Karpas-422 (cell line): Measurements from ENCODE around the gene MTA3. TPM values are rescaled to one million over a fixed set of nuclear protein-coding genes. Genes with fewer than 3 reads are reported as not detected.
A peak's percentile ranks its signal among the peaks of the same experiment; 100 is the strongest.

ENCODE experiments used
- DNase-seq: peaks from one replicate; pipeline ENCODE4 v3.0.0-alpha.2; 2015
- H2AFZ ChIP-seq: fragments of 200-600 bp; sonication (generic); 2 replicates; pipeline ENCODE4 v1.6.1; 2014; ENCODE audit warnings: antibody characterized with exemption, low read length, mixed read lengths
- H3K27ac ChIP-seq: fragments of 200-600 bp; sonication (generic); 2 replicates; pipeline ENCODE4 v1.5.1; 2014; ENCODE audit warnings: mild to moderate bottlenecking, low read length, moderate library complexity
- H3K27me3 ChIP-seq: fragments of 200-600 bp; sonication (generic); 2 replicates; pipeline ENCODE4 v1.6.1; 2014; ENCODE audit warnings: low read length, mixed read lengths
- H3K36me3 ChIP-seq: fragments of 200-600 bp; sonication (generic); 2 replicates; pipeline ENCODE4 v1.6.1; 2014; ENCODE audit warnings: low read length, mixed read lengths; ENCODE audit not compliant: insufficient read depth
- H3K4me1 ChIP-seq: fragments of 200-600 bp; sonication (generic); 2 replicates; pipeline ENCODE4 v1.6.1; 2014; ENCODE audit warnings: mild to moderate bottlenecking, low read length, mixed read lengths
- H3K4me2 ChIP-seq: fragments of 200-600 bp; sonication (generic); 2 replicates; pipeline ENCODE4 v1.6.1; 2014; ENCODE audit warnings: low read length, low read depth, mild to moderate bottlenecking; ENCODE audit not compliant: poor library complexity, severe bottlenecking
- H3K4me3 ChIP-seq: fragments of 200-600 bp; sonication (generic); 2 replicates; pipeline ENCODE4 v1.5.1; 2014; ENCODE audit warnings: mild to moderate bottlenecking, antibody characterized with exemption, low read length, mixed read lengths
- H3K79me2 ChIP-seq: fragments of 200-600 bp; sonication (generic); 2 replicates; pipeline ENCODE4 v1.6.1; 2014; ENCODE audit warnings: mild to moderate bottlenecking, low read length, mixed read lengths
- H3K9ac ChIP-seq: fragments of 200-600 bp; sonication (generic); 2 replicates; pipeline ENCODE4 v1.6.0; 2014; ENCODE audit warnings: low read length
- H3K9me2 ChIP-seq: fragments of 200-600 bp; sonication (generic), shearing (Covaris generic); replicated peaks from 2 replicates; pipeline ENCODE4 v1.6.0; 2014; ENCODE audit warnings: mild to moderate bottlenecking, low read length, moderate library complexity; ENCODE audit not compliant: insufficient read depth
- H3K9me3 ChIP-seq: fragments of 300-700, 200-600 bp; sonication (generic); 2 replicates; pipeline ENCODE4 v1.6.1; 2014; ENCODE audit warnings: low read length, mixed read lengths
- H4K20me1 ChIP-seq: fragments of 200-600 bp; sonication (generic); 2 replicates; pipeline ENCODE4 v1.6.1; 2014; ENCODE audit warnings: mild to moderate bottlenecking, antibody characterized with exemption, low read length, low read depth; ENCODE audit not compliant: insufficient read depth
- total RNA-seq: library from RNA; depleted of rRNA; stranded (reverse); fragments of >200 nt; shearing (Covaris generic); gene quantifications from 2 replicates; pipeline ENCODE4 v1.2.3, GENCODE V29; 2014; ENCODE audit warnings: low replicate concordance

MTA3 gene
- total RNA-seq, 1 experiment from 2014 or later: 149 TPM

DNA sequence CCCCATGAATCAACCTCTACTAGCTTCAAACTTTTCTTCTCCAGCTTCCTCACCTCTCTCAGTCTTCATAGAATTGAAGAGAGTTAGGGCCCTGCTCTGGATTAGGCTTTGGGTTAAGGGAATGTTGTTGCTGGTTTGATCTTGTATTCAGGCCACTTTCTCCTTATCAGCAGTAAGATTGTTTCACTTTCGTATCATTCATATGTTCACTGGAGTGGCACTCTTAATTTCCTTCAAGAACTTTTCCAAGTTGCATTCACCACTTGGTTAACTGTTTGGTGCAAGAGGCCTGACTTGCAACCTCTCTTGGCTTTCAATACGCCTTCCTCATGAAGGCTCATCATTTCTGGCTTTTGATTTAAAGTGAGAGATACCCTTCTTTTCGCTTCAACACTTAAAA, 172.7 kb downstream of the MTA3 start:
- Histone ChIP-seq H3K79me2 (peaks cover 28% of the 10 kb centered on the region), H3K9ac (no peak overlapping the region), H3K4me3 (no peak overlapping the region), H2AFZ (no peak overlapping the region), H3K4me1 (no peaks in the 10 kb centered on the region), H3K27me3 (no peaks in the 10 kb centered on the region), H3K9me3 (no peaks in the 10 kb centered on the region), H3K36me3 (peaks cover 51% of the 10 kb centered on the region), H3K9me2 (no peaks in the 10 kb centered on the region), H3K4me2 (no peak overlapping the region), H4K20me1 (no peaks in the 10 kb centered on the region), H3K27ac (no peak overlapping the region)
- no peak for DNase-seq

DNA sequence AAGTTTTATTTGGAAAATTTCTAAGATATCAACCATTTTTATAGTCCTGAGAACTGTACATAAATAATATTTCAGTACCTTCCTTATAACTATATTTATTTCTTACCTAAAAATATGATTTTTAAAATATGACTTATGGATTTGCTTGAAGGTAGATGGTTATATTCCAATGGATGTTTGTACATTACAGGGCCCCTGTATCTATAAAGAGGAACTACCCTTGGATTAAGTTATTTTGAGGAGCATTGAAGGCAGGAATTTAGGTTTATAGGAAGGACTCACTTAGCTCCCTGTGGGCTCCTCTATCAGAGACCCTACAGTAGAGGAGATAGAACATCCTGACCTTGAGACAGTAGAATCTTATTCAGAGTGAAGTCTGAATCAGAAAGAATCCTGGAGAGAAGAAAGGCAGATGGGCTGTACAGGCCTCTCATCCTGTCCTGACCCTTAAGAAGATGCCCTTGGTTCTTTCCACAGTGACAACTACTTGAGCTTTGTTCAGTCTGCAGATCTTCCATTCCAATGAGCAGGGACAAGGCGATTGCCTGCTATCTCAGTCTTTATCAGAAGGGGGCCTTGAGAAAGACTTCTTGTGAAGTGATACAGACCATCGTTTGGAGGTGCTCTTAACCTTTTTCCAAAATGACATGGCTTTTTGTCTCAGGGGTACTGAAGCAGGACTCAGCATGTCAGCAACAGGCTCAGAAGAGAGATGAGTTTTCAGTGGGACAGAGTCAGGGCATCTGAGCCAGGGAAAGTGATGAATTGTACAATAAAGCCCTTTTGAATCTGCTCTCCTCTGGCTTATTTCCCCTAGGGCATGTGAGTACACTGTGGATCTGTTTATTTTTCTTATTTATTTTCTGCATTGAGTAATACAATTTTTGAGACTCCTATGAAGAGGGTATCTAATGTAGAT, 174.6 kb downstream of the MTA3 start:
- Histone ChIP-seq H3K27me3 (no peaks in the 10 kb centered on the region), H3K4me3 (no peak overlapping the region), H4K20me1 (no peaks in the 10 kb centered on the region), H2AFZ (no peak overlapping the region), H3K79me2 (peaks cover 14% of the 10 kb centered on the region; the same call in 1 of the 2 replicates), H3K9me2 (no peaks in the 10 kb centered on the region), H3K4me1 (no peaks in the 10 kb centered on the region), H3K36me3 (peaks cover 33% of the 10 kb centered on the region), H3K9me3 (no peaks in the 10 kb centered on the region), H3K4me2 (no peak overlapping the region), H3K9ac (no peak overlapping the region), H3K27ac (no peak overlapping the region)
- peak; percentile 51 for DNase-seq

DNA sequence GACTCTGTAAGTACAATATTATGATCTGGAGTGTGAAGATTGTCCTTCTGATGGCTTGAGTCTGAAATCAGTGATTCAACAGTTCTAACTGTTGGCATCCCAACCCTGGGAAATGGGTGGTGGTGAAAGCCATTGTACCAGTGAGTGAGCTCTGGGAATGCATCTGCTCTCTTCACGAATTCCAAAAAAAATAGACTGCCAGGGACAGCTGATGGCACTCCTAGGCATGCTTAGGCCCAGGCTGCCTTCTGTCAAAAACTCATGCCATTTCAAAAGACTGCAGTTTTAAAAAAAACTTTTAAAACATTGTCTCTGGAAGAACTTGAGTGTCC, 175.2 kb downstream of the MTA3 start:
- H3K4me3 ChIP-seq: no peak overlapping the region
- H3K4me2 ChIP-seq: no peak overlapping the region
- H3K27me3 ChIP-seq: no peaks in the 10 kb centered on the region
- no peaks in the 10 kb centered on the region for H3K9me3 ChIP-seq
- no peaks in the 10 kb centered on the region for H4K20me1 ChIP-seq
- no peak overlapping the region for H3K9ac ChIP-seq
- DNase-seq: no peak
- H3K9me2 ChIP-seq: no peaks in the 10 kb centered on the region
- H3K79me2 ChIP-seq: peaks cover 16% of the 10 kb centered on the region
- H3K36me3 ChIP-seq: peaks cover 35% of the 10 kb centered on the region; the same call in 1 of the 2 replicates
- H2AFZ ChIP-seq: no peak overlapping the region
- no peaks in the 10 kb centered on the region for H3K4me1 ChIP-seq
- no peak overlapping the region for H3K27ac ChIP-seq

DNA sequence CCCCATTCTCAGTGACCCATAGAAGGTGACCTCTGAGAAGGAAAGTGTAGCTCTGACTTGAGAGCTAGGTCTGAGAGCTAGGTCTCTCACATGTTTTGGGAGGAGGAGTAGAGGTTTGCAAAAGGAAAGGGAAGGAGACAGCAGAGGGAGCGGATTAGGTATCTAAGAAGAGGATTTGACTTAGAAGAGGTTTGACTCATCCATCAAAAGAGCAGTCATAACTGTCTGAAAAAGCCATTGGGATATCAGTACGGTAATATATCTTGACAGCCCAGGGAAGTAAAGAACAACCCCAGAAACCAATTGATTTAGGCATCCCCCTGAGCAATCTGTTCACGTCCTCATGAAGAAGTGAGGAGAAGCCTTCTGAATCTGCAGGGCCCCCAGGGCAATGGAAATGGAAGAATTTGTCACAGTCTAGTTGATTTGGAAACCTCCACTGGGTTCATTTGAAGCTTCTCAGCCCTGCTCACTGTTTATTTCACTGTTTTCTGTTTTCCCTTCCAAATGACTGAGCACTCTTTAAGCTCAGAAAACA, 176.2 kb downstream of the MTA3 start:
- Histone ChIP-seq H3K4me3 (no peak overlapping the region), H3K27ac (no peak overlapping the region), H3K9ac (no peak overlapping the region), H3K36me3 (peaks cover 39% of the 10 kb centered on the region; the same call in 1 of the 2 replicates), H2AFZ (no peak overlapping the region), H3K9me2 (no peaks in the 10 kb centered on the region), H4K20me1 (no peaks in the 10 kb centered on the region), H3K27me3 (no peaks in the 10 kb centered on the region), H3K79me2 (peaks cover 18% of the 10 kb centered on the region), H3K4me1 (peaks cover 4% of the 10 kb centered on the region; the same call in 1 of the 2 replicates), H3K9me3 (no peaks in the 10 kb centered on the region), H3K4me2 (no peak overlapping the region)
- DNase-seq: no peak

DNA sequence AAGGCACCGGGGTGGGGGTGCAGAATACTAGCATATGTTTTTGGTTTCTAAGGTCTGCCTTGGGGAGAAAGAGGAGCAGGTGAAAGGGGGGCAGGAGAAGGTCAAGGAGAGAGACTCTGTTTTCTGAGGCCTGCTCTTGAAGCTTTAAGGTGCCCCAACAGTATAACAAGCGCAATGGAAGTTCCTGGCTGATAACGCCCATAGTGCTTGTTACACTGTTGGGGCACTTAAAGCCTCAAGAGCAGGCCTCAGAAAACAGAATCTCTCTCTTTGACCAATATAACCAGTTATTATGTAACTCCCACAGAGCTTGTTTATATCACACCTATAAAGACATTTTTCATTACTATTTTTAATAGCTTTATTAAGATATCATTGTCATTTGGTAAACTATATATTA, 179.0 kb downstream of the MTA3 start:
- Histone ChIP-seq H3K9me3 (no peaks in the 10 kb centered on the region), H3K36me3 (peaks cover 22% of the 10 kb centered on the region; the same call in 1 of the 2 replicates), H3K4me2 (no peak overlapping the region)

DNA sequence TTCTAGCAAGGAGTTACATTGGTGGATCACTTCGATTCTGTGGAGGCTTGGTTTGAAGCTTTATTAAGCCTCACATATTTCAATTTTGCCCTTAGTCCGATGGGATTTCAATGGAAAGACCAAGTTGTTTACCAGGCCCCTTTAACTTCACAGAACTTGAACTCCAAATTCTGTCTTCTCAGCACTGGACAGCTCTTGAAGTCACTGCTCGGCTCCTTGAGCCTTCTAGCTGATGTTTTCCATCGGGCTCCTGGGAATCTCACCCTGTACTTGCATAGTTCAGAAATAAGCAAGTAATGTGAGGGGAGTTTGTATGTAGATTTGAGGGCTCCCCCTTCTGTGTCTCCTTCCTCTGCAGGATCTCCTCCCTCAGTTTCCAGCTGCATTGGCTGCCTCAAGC, 180.4 kb downstream of the MTA3 start:
- Histone ChIP-seq H3K4me1 (peaks cover 35% of the 10 kb centered on the region), H3K4me3 (no peak overlapping the region), H3K36me3 (peaks cover 30% of the 10 kb centered on the region; the same call in 1 of the 2 replicates), H3K4me2 (no peak overlapping the region), H4K20me1 (no peaks in the 10 kb centered on the region), H3K9ac (no peak overlapping the region), H2AFZ (no peak overlapping the region), H3K79me2 (peaks cover 4% of the 10 kb centered on the region), H3K27ac (no peak overlapping the region), H3K9me3 (no peaks in the 10 kb centered on the region), H3K9me2 (no peaks in the 10 kb centered on the region), H3K27me3 (no peaks in the 10 kb centered on the region)
- DNase-seq: no peak

More for the DNA sequence above, 179.0 kb downstream of the MTA3 start:
- H3K9ac ChIP-seq: no peak overlapping the region
- no peaks in the 10 kb centered on the region for H4K20me1 ChIP-seq
- H3K27ac ChIP-seq: no peak overlapping the region
- H3K9me2 ChIP-seq: no peaks in the 10 kb centered on the region
- H3K4me3 ChIP-seq: no peak overlapping the region
- no peaks in the 10 kb centered on the region for H3K27me3 ChIP-seq
- H2AFZ ChIP-seq: no peak overlapping the region
- peaks cover 28% of the 10 kb centered on the region for H3K4me1 ChIP-seq
- DNase-seq: no peak
- H3K79me2 ChIP-seq: peaks cover 5% of the 10 kb centered on the region

DNA sequence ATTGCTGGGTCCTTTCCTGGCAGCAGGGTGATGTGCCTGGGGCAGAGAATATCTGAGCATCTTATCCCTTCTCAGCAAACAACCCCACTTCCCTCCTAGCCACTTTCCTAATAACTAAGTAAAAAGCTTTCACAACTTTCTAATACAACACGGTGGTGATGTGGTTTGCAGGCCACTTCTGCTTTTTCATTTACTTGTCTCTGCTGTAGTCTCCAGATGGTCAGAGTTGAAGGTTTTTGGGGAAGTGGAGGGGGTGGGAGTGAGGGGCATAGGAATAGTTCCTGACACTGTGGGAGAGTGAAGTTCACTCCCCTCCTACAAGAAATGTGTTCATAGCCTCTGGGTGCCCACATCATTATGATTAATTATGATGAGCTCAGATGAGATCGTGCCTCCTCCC, 183.9 kb downstream of the MTA3 start:
- no peaks in the 10 kb centered on the region for H3K27me3 ChIP-seq
- no peaks in the 10 kb centered on the region for H4K20me1 ChIP-seq
- 0 out of 2 replicates have a peak overlapping the region, but pooled peaks have one; percentile 16 for H3K9ac ChIP-seq
- peak; percentile 75 for DNase-seq
- H3K4me2 ChIP-seq: peak overlapping the region; percentile 21
- no peak overlapping the region for H3K4me3 ChIP-seq
- H3K9me2 ChIP-seq: no peaks in the 10 kb centered on the region
- peaks cover 4% of the 10 kb centered on the region; the same call in 1 of the 2 replicates for H3K79me2 ChIP-seq
- H3K27ac ChIP-seq: peak overlapping the region; percentile 67
- no peaks in the 10 kb centered on the region for H3K9me3 ChIP-seq
- peaks cover 27% of the 10 kb centered on the region; the same call in 1 of the 2 replicates for H3K36me3 ChIP-seq
- H3K4me1 ChIP-seq: peaks cover 35% of the 10 kb centered on the region
- H2AFZ ChIP-seq: no peak overlapping the region
